Panc1 (cell line): ENCODE results near the gene SAMD11.
"Not testable (repeated sequence)": the region's sequence is repeated elsewhere in the genome, so short reads cannot be mapped to it uniquely, and the experiment has no call there.

Experiments
- CTCF ChIP-seq: fragments of 450-650 bp; IDR thresholded peaks from 2 replicates; pipeline ENCODE4 v1.5.1; 2017; ENCODE audit warnings: mild to moderate bottlenecking
- POLR2AphosphoS5 ChIP-seq: IDR thresholded peaks from 2 replicates; pipeline ENCODE4 v1.6.1; 2012; ENCODE audit warnings: mild to moderate bottlenecking, low read depth, low read length, moderate library complexity

- not testable (repeated sequence) for TF ChIP-seq CTCF, POLR2AphosphoS5
These were observed 33.5 kb upstream of the SAMD11 start for GRCh38 chr1:890234-890633.
